T-cell (primary cell): ENCODE results near the gene PKIG. TPM values are rescaled to one million over a fixed set of nuclear protein-coding genes. Genes with fewer than 3 reads are reported as not detected.
A peak's percentile ranks its signal among the peaks of the same experiment; 100 is the strongest.

Experiments
- ATAC-seq, 4 experiments: fragments of 200-7000 bp in 3 of 4; fragments of 150-1000 bp in 1 of 4; cut with Tn5 transposase; replicated peaks in 1 of 4; 1 replicate in 3 of 4; 2 replicates in 1 of 4; pipeline ENCODE4 v1.10.0; 2021; ENCODE audit warnings: moderate library complexity in 3 of 4, mild to moderate bottlenecking in 2 of 4, moderate number of reproducible peaks in 1 of 4
- CTCF ChIA-PET, 2 donors: fragments of 300-600 bp; sonication (Branson Sonifier 250); formaldehyde crosslinking; loops; one replicate each; lab custom pipeline; 2022; ENCODE audit warnings: antibody characterized with exemption in 2 of 2; lab: Charles Lee
- POLR2A ChIA-PET, 2 donors: fragments of 300-600 bp; sonication (Branson Sonifier 250); formaldehyde crosslinking; loops; one replicate each; lab custom pipeline; 2022; ENCODE audit warnings: antibody characterized with exemption in 2 of 2; lab: Charles Lee
- DNase-seq, 35 experiments: peaks; one replicate each; pipeline versions ENCODE4 v3.0.0 to v3.0.0-alpha.2; 2013 to 2023
- H3K27ac ChIP-seq: one replicate; pipeline ENCODE4 v1.5.1; 2013; ENCODE audit warnings: low read length
- H3K27me3 ChIP-seq, 2 experiments: replicated peaks in 1 of 2; 1 replicate in 1 of 2; 2 replicates in 1 of 2; pipeline versions ENCODE4 v1.6.1 to v1.7.0; 2013; ENCODE audit warnings: low read length in 1 of 2, mixed read lengths in 1 of 2; ENCODE audit not compliant: control insufficient read depth in 2 of 2, insufficient read depth in 2 of 2; ENCODE audit errors: extremely low read depth in 1 of 2
- H3K36me3 ChIP-seq, 2 donors: 1 replicate in 1 of 2; 2 replicates in 1 of 2; pipeline versions ENCODE4 v1.6.1 to v1.7.0; 2013; ENCODE audit warnings: low read length in 1 of 2; ENCODE audit not compliant: control insufficient read depth in 2 of 2, insufficient read depth in 1 of 2; ENCODE audit errors: extremely low read depth in 1 of 2
- H3K4me1 ChIP-seq, 2 experiments: 1 replicate in 1 of 2; 2 replicates in 1 of 2; pipeline versions ENCODE4 v1.6.1 to v1.7.0; 2013; ENCODE audit warnings: low read length in 2 of 2, mixed read lengths in 1 of 2; ENCODE audit not compliant: insufficient read depth in 2 of 2, control insufficient read depth in 1 of 2; ENCODE audit errors: extremely low read depth in 1 of 2
- H3K4me3 ChIP-seq, 2 donors: 1 replicate in 1 of 2; 2 replicates in 1 of 2; pipeline versions ENCODE4 v1.5.1 to v1.7.0; 2013; ENCODE audit warnings: mild to moderate bottlenecking in 2 of 2, low read length in 1 of 2, moderate library complexity in 1 of 2; ENCODE audit not compliant: control insufficient read depth in 1 of 2; ENCODE audit errors: extremely low read depth in 1 of 2
- H3K9me3 ChIP-seq: 2 replicates; pipeline ENCODE4 v1.7.0; 2013
- H3K27ac Mint-ChIP-seq, 2 donors: one replicate each; pipeline ENCODE4 v1.8.0; 2020 to 2021; ENCODE audit warnings: mild to moderate bottlenecking in 2 of 2, mixed read lengths in 2 of 2
- H3K27me3 Mint-ChIP-seq, 2 donors: one replicate each; pipeline ENCODE4 v1.8.0; 2021 to 2022; ENCODE audit warnings: mixed read lengths in 2 of 2
- H3K36me3 Mint-ChIP-seq: one replicate; pipeline ENCODE4 v1.8.0; 2021; ENCODE audit warnings: mixed read lengths
- H3K4me1 Mint-ChIP-seq, 3 donors: one replicate each; pipeline ENCODE4 v1.8.0; 2020 to 2022; ENCODE audit warnings: mixed read lengths in 3 of 3, mild to moderate bottlenecking in 1 of 3
- H3K4me3 Mint-ChIP-seq, 3 donors: one replicate each; pipeline ENCODE4 v1.8.0; 2020 to 2022; ENCODE audit warnings: mild to moderate bottlenecking in 3 of 3, mixed read lengths in 3 of 3, moderate library complexity in 3 of 3
- H3K9me3 Mint-ChIP-seq, 3 donors: one replicate each; pipeline ENCODE4 v1.8.0; 2020 to 2022; ENCODE audit warnings: mixed read lengths in 3 of 3
- WGBS: methylation state at CpG from one replicate; pipeline ENCODE4 v1.1.5; 2013; ENCODE audit warnings: missing lambda C conversion rate; ENCODE audit not compliant: insufficient coverage; 5-methylcytosine and 5-hydroxymethylcytosine counted together
- total RNA-seq, 35 experiments: library from RNA in 6 of 35; stranded (reverse) in 6 of 35; fragments of 120-200 nt in 1 of 35; gene quantifications; one replicate each; pipeline versions ENCODE4 v1.2.1 to v1.2.4 and lab custom pipeline; 2013 to 2026

PKIG gene
- total RNA-seq, 5 donors from 2014 or later (not counting 1 experiment from before 2014, with no cell fraction given): 2.1 to 7.7 (median 4.7) TPM

DNA sequence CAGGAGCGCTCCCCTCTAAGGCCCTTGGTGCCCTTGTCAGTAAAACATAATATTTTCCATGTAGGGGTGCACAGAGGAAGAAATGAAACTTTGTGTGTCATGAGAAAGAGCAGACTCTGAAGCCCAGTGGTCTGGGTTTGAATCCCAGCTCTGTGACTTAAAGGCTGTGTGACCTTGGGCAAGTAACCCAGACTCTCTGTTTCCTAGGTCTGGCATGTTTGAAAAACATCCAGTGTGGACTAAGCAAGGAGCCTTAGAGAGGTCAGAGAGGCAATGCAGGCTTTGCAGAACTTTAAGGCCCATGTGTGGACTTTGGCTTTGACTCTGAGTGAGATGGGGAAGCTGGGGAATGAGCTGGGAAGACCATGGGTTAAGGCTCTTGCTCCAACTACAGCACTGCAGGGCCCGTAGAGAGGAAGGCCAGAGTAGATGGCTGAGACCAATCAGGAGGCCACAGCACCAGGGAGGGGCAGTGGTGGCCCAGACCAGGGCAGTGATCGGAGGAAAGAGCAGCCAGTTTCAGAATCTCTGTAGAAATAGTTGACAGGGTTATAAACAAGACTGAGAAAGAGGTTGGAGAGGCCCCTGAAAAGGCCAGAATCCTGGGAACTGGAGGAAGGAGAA lies 50.9 kb downstream of the PKIG start:
- peaks cover 54% of the 10 kb centered on the region for H3K36me3 Mint-ChIP-seq
- Histone ChIP-seq H3K36me3 (peaks cover 32 to 59% of the 10 kb centered on the region in 2 donors), H3K27ac (no peak overlapping the region), H3K4me3 (no peak overlapping the region), H3K4me1 (no peaks in the 10 kb centered on the region), H3K27me3 (no peaks in the 10 kb centered on the region), H3K9me3 (no peaks in the 10 kb centered on the region)
- peak overlapping the region in 1 of 2 donors; percentile 49 for H3K27ac Mint-ChIP-seq
- CTCF ChIA-PET: no interaction called here
- 89% methylated on average over 2 of the region's 3 CpGs for WGBS
- no peak for DNase-seq
- no peak for ATAC-seq
- POLR2A ChIA-PET: no interaction called here
- H3K9me3 Mint-ChIP-seq: no peaks in the 10 kb centered on the region
- no peak overlapping the region for H3K4me3 Mint-ChIP-seq
- no peaks in the 10 kb centered on the region for H3K27me3 Mint-ChIP-seq
- H3K4me1 Mint-ChIP-seq: peaks cover 0 to 6% (median 0%) of the 10 kb centered on the region in 3 donors

DNA sequence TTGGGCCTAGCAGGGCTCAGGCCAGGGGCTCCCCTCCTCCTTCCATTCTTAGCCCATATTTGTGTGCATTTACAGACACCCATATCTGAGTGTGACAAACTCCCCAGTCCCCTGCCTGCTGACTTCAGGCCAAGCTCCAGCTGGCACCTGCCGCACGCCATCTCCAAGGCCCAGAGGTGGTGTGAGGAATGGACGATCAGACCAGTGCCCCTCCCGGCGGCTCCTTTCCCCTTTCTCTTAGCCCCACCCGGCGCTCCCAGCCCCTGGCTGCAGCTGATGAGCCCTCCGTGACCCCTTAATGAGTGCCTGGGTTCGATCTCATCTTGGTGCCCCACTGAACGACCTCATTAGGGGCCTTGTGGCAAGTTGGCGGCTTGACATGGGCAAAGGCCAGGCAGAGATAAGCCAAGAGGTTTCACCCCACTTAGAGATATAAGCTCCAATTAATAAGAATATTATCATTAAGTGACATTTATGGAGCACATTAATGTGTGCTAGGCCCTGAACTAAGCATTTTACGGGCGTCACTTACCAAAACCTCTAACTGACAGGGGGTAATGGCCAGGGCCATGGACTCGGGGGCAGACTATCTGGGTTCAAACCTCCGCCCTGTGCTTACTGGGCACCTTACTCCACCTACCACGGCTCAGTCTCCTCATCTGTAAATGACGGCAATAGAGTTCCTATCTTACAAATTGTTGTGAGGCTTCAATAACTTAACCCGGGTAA lies 51.7 kb downstream of the PKIG start:
- Mint-ChIP-seq H3K27ac (no peak overlapping the region), H3K4me3 (no peak overlapping the region), H3K27me3 (no peaks in the 10 kb centered on the region), H3K36me3 (peaks cover 56% of the 10 kb centered on the region), H3K9me3 (no peaks in the 10 kb centered on the region), H3K4me1 (peaks cover 1 to 12% (median 6%) of the 10 kb centered on the region in 3 donors)
- H3K27ac ChIP-seq: no peak overlapping the region
- DNase-seq: no peak
- ChIA-PET CTCF (no interaction called here), POLR2A (no interaction called here)
- peaks cover 30 to 55% of the 10 kb centered on the region in 2 donors for H3K36me3 ChIP-seq
- no peaks in the 10 kb centered on the region for H3K4me1 ChIP-seq
- no peaks in the 10 kb centered on the region for H3K27me3 ChIP-seq
- 98% methylated on average over 9 of the region's 18 CpGs for WGBS
- ATAC-seq: no peak
- H3K9me3 ChIP-seq: no peaks in the 10 kb centered on the region
- no peak overlapping the region for H3K4me3 ChIP-seq

DNA sequence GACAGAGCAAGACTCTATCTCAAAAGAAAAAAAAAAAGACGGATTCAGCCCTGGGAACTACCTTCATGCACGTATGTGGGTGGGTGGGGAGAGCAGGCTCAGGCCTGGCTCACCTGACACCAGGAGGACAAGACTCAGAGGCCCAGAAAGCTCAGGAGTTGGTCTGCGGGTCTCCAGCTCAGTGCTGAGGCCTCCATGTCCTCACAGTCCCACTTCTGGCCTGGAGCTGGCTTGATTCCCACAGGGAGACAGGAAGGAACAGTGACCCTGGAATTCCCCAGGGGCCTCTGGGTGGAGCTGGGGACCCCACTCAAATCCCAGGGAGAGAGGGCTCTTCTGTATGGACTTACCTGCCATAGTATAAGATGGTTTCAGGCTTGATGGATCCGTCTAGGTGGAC lies 53.5 kb downstream of the PKIG start:
- Histone ChIP-seq H3K4me3 (no peak overlapping the region), H3K4me1 (peaks cover 0 to 8% of the 10 kb centered on the region in 2 experiments), H3K27ac (no peak overlapping the region), H3K36me3 (peaks cover 31 to 52% of the 10 kb centered on the region in 2 donors), H3K9me3 (no peaks in the 10 kb centered on the region), H3K27me3 (no peaks in the 10 kb centered on the region)
- H3K27me3 Mint-ChIP-seq: no peaks in the 10 kb centered on the region
- H3K4me3 Mint-ChIP-seq: no peak overlapping the region
- peaks cover 62% of the 10 kb centered on the region for H3K36me3 Mint-ChIP-seq
- H3K27ac Mint-ChIP-seq: no peak overlapping the region
- POLR2A ChIA-PET: no interaction called here
- ATAC-seq (no peak), DNase-seq (no peak)
- CTCF ChIA-PET: no interaction called here
- H3K9me3 Mint-ChIP-seq: no peaks in the 10 kb centered on the region
- peaks cover 4 to 19% (median 15%) of the 10 kb centered on the region in 3 donors for H3K4me1 Mint-ChIP-seq
- 82% methylated on average over 4 of the region's 4 CpGs for WGBS

DNA sequence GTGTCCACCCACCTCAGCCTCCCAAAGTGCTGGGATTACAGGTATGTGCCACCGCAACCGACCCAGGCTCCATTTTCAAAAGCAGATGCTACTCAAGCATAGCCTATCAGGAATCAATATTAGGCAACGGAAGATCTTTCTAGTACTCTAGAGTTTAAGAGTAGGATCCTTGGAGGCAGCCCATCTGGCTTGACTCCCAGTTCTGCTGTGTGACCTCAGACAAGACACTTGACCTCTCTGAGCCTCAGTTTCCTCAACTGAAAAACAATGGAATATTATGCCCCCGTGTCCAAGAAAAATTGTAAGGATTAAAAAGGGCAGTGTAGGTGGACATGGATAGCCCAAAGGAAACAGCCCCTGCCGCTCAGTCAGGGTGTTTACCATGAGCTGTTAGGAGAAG lies 54.7 kb downstream of the PKIG start:
- DNase-seq (no peak), ATAC-seq (no peak)
- Histone ChIP-seq H3K9me3 (no peaks in the 10 kb centered on the region), H3K4me1 (peaks cover 0 to 18% of the 10 kb centered on the region in 2 experiments), H3K4me3 (no peak overlapping the region), H3K36me3 (peaks cover 31 to 48% of the 10 kb centered on the region in 2 donors), H3K27ac (no peak overlapping the region), H3K27me3 (no peaks in the 10 kb centered on the region)
- peaks cover 54% of the 10 kb centered on the region for H3K36me3 Mint-ChIP-seq
- H3K4me1 Mint-ChIP-seq: peaks cover 12 to 26% (median 24%) of the 10 kb centered on the region in 3 donors
- ChIA-PET POLR2A (no interaction called here), CTCF (interaction anchor here in 1 of 2 donors (0.6 kb wide), 1 partner anchor 46 kb away, joined by 3 read pairs; no protein-coding TSS in a partner anchor)
- no peak overlapping the region for H3K27ac Mint-ChIP-seq
- H3K27me3 Mint-ChIP-seq: no peaks in the 10 kb centered on the region
- 100% methylated on average over 2 of the region's 5 CpGs for whole genome bisulfite sequencing
- H3K4me3 Mint-ChIP-seq: no peak overlapping the region
- H3K9me3 Mint-ChIP-seq: no peaks in the 10 kb centered on the region

DNA sequence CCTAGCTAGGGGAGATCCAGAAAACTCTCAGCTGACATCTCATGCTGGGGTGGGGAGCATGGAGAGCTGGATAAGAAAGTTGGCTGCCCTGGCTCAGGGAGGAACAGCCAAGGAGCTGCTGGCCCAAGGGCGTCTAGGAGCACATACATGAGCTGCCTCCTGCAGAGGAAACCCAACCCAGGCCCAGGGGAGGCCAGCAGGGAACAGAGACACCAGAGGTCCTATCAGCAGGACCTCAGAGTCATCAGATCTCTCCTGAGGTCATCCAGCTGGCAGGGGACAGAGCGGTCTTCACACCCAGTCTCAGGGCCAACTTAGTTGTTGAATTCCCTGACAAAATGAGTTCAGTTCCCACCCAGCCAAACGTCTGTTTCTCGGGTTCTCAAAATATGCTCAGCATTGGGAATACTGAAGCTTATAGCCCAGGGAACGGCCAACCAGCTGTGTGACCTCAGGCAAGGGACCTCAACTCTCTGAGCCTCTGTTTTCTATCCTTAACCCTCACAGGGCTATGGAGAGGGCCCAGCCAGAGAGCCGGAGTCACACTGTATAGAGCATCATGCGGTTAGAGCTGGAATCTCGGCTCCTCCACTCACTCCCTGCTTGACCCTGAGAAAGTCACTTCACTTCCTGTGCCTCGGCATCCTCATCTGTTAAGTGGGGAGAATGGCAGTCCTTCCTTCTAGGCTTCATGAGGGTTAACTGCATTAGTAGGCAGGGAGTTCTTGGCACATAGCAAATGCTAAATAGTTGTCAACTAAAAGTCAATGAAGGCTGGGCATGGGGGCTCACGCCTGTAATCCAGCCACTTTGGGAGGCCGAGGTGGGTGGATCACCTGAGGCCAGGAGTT lies 55.4 kb downstream of the PKIG start:
- H3K4me1 Mint-ChIP-seq: peaks cover 19 to 33% (median 31%) of the 10 kb centered on the region in 3 donors
- 97% methylated on average over 3 of the region's 11 CpGs for WGBS
- H3K27me3 Mint-ChIP-seq: no peaks in the 10 kb centered on the region
- no peaks in the 10 kb centered on the region for H3K9me3 Mint-ChIP-seq
- H3K27ac ChIP-seq: no peak overlapping the region
- no peaks in the 10 kb centered on the region for H3K9me3 ChIP-seq
- peaks cover 31 to 44% of the 10 kb centered on the region in 2 donors for H3K36me3 ChIP-seq
- H3K4me3 ChIP-seq: no peak overlapping the region
- no peak overlapping the region for H3K27ac Mint-ChIP-seq
- DNase-seq: no peak
- H3K4me1 ChIP-seq: peaks cover 4 to 25% of the 10 kb centered on the region in 2 experiments
- H3K4me3 Mint-ChIP-seq: no peak overlapping the region
- no peaks in the 10 kb centered on the region for H3K27me3 ChIP-seq
- POLR2A ChIA-PET: no interaction called here
- peaks cover 52% of the 10 kb centered on the region for H3K36me3 Mint-ChIP-seq
- no peak for ATAC-seq
- CTCF ChIA-PET: interaction anchor here in 1 of 2 donors (0.6 kb wide), 1 partner anchor 45 kb away, joined by 3 read pairs; no protein-coding TSS in a partner anchor

DNA sequence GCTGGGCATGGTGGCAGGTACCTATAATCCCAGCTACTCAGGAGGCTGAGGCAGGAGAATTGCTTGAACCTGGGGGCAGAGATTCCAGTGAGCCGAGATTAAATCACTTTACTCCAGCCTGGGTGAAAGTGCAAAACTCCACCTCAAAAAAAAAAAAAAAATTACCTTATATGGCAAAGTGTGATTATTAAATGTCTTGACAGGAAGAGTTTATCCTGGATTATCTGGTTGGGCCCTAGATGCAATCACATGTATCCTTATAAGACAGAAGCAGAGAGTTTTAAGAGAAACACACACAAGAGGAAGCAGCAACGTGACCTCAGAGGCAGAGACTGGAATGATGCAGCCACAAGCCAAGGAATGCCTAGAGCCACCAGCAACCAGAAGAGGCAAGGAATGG lies 58.1 kb downstream of the PKIG start:
- Histone ChIP-seq H3K4me1 (peaks cover 26 to 53% of the 10 kb centered on the region in 2 experiments), H3K9me3 (no peaks in the 10 kb centered on the region), H3K27ac (no peak overlapping the region), H3K4me3 (no peak overlapping the region), H3K36me3 (peaks cover 18 to 20% of the 10 kb centered on the region in 2 donors), H3K27me3 (no peaks in the 10 kb centered on the region)
- ATAC-seq (no peak), DNase-seq (no peak)
- POLR2A ChIA-PET: no interaction called here
- 93% methylated on average over 1 of the region's 2 CpGs for WGBS
- no peaks in the 10 kb centered on the region for H3K27me3 Mint-ChIP-seq
- H3K36me3 Mint-ChIP-seq: peaks cover 30% of the 10 kb centered on the region
- peak overlapping the region; percentile 36 to 94 for H3K27ac Mint-ChIP-seq
- no peaks in the 10 kb centered on the region for H3K9me3 Mint-ChIP-seq
- peaks cover 45 to 60% (median 58%) of the 10 kb centered on the region in 3 donors for H3K4me1 Mint-ChIP-seq
- H3K4me3 Mint-ChIP-seq: no peak overlapping the region
- CTCF ChIA-PET: no interaction called here
